ENCODE data around the gene SPRED2. TPM values are rescaled to one million over a fixed set of nuclear protein-coding genes. Genes with fewer than 3 reads are reported as not detected.
"Not testable (repeated sequence)": the region's sequence is repeated elsewhere in the genome, so short reads cannot be mapped to it uniquely, and the experiment has no call there.

Gene SPRED2
- total RNA-seq, 2 donors from 2014 or later: 36.9 to 47.8 TPM

GRCh38 chr2:65344182-65344581 is 88.2 kb downstream of the SPRED2 start:
- Histone ChIP-seq H3K27ac (no peak overlapping the region), H3K36me3 (no peaks in the 10 kb centered on the region), H3K27me3 (no peaks in the 10 kb centered on the region), H3K4me3 (no peak overlapping the region), H3K4me1 (no peaks in the 10 kb centered on the region), H3K9me3 (no peaks in the 10 kb centered on the region), H3K9ac (ENCODE audit: low read depth in 2 of 2, low read length in 2 of 2) (no peak overlapping the region)
- intact Hi-C loops (cut with DNase I): no loop called here
- no peak for DNase-seq
- TF ChIP-seq CTCF (IDR thresholded peaks at IDR 0.05): no peak

DNA sequence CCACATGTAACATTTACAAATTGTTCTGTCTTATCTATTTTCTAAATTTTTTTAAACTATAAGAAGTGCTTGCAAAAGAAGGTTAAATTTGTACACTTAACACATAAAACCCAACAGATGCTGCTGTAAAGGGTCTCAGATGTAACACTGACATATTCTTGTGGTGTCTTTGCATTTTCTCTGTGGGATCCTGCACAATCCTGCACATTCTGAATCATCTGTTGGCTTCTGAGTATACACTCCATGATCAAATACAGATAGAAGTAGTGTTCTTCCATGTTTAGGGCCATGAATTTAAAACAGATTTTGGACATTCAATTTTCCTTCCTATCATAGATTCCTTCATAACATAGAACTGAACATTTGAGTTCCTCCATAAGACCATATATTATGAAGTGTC is 89.0 kb downstream of the SPRED2 start:
- Histone ChIP-seq H3K27ac (no peak overlapping the region), H3K4me1 (no peaks in the 10 kb centered on the region), H3K36me3 (no peaks in the 10 kb centered on the region), H3K9me3 (no peaks in the 10 kb centered on the region), H3K9ac (ENCODE audit: low read depth in 2 of 2, low read length in 2 of 2) (no peak overlapping the region), H3K4me3 (no peak overlapping the region), H3K27me3 (no peaks in the 10 kb centered on the region)
- TF ChIP-seq CTCF (IDR thresholded peaks at IDR 0.05): no peak
- intact Hi-C loops (cut with DNase I): no loop called here
- DNase-seq: no peak

DNA sequence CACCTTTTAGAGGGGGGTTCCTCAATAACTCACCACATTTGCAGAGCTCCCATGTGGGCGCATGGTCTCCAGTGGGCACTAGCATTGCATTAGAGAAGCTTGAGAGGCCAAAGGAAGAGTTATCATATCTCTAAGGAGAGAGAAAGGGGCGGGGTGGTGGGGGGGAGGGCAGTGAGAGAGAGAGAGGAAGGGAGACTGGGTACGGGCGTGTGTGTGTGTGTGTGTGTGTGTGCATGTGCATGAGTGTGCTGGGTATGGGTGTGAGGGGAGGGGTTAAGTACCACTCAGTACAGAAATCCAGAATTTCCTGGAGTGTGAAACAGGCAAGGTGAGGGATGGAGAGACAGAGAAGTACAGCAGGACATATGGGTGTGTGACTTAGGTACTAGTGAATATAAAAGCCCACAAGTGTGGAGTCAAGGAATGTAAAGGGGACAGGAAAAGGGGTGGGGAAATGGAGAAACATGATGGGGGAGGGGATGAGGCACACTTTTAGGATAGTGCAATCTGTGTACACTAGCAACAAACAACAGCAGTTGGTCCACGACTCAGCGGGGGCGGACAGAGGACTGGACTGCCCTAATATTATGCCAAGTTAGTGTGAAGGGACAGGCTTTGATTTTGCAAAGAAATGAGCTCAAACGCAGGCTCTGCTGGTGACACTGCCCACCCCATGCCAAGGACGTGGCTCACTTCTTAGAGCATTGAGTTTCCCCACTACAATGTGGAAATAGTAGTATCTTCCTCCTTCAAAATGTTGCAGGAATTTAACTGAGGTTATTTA is 91.3 kb downstream of the SPRED2 start:
- Histone ChIP-seq H3K4me1 (no peaks in the 10 kb centered on the region), H3K9ac (ENCODE audit: low read depth in 2 of 2, low read length in 2 of 2) (no peak overlapping the region), H3K4me3 (no peak overlapping the region), H3K36me3 (no peaks in the 10 kb centered on the region), H3K27me3 (no peaks in the 10 kb centered on the region), H3K9me3 (no peaks in the 10 kb centered on the region), H3K27ac (no peak overlapping the region)
- DNase-seq: no peak
- intact Hi-C loops (cut with DNase I): no loop called here
- TF ChIP-seq CTCF (IDR thresholded peaks at IDR 0.05): no peak

DNA sequence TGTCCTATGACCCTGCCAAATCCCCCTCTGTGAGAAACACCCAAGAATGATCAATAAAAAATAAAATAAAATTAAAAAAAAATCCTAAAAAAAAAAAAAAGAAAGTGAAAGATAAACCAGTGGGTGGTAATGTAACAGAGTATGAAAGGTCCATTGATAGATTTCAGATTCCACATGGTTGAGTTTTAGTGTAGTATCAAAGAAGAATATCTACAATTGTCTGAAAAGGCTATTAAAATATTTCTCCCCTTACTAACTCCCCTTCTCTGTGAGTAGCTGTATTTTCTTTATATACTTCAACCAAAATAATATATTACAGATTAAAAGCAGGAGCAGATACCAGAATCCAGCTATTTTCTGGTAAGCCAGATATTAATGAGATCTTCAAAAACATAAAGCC is 92.8 kb downstream of the SPRED2 start:
- Histone ChIP-seq H3K27me3 (no peaks in the 10 kb centered on the region), H3K9me3 (no peaks in the 10 kb centered on the region), H3K4me1 (no peaks in the 10 kb centered on the region), H3K9ac (ENCODE audit: low read depth in 2 of 2, low read length in 2 of 2) (no peak overlapping the region), H3K4me3 (no peak overlapping the region), H3K27ac (no peak overlapping the region), H3K36me3 (no peaks in the 10 kb centered on the region)
- no peak for DNase-seq
- intact Hi-C loops (cut with DNase I): no loop called here
- TF ChIP-seq CTCF (IDR thresholded peaks at IDR 0.05): no peak

- H3K4me3 ChIP-seq; H3K4me1 ChIP-seq; H3K9me3 ChIP-seq; H3K9ac ChIP-seq (ENCODE audit: low read depth in 2 of 2, low read length in 2 of 2); H3K27ac ChIP-seq; H3K36me3 ChIP-seq; DNase-seq; intact Hi-C loops (cut with DNase I); H3K27me3 ChIP-seq: not testable (repeated sequence)
Measured at GRCh38 chr2:65338830-65339495, 93.4 kb downstream of the SPRED2 start.

- H3K4me1 ChIP-seq; H3K36me3 ChIP-seq; H3K9me3 ChIP-seq; H3K9ac ChIP-seq (ENCODE audit: low read depth in 2 of 2, low read length in 2 of 2); DNase-seq; intact Hi-C loops (cut with DNase I); H3K27ac ChIP-seq; H3K27me3 ChIP-seq; H3K4me3 ChIP-seq: not testable (repeated sequence)
Measured at GRCh38 chr2:65337915-65338314, 94.5 kb downstream of the SPRED2 start.

Measured in colonic mucosa (tissue), 4 donors.